Dedifferentiated amniotic fluid mesenchymal stem cell (primary cell): ENCODE measurements around the gene MACROH2A1.

Experiments used
- DNase-seq: peaks from one replicate; pipeline ENCODE4 v3.0.0-alpha.2; 2016; ENCODE audit errors: extremely low spot score

Gene MACROH2A1

GRCh38 chr5:135319458-135319857, 79.6 kb downstream of the MACROH2A1 start:
- no peak for DNase-seq

- DNase-seq, result no peak
These were observed 80.1 kb downstream of the MACROH2A1 start for GRCh38 chr5:135318924-135319323.

GRCh38 chr5:135318037-135318436, 81.0 kb downstream of the MACROH2A1 start:
- no peak for DNase-seq

- DNase-seq, result no peak
These were observed 81.7 kb downstream of the MACROH2A1 start for GRCh38 chr5:135317286-135317685.

- no peak for DNase-seq
These were observed 83.6 kb downstream of the MACROH2A1 start for GRCh38 chr5:135315386-135315785.

- DNase-seq, result no peak
These were observed 85.1 kb downstream of the MACROH2A1 start for GRCh38 chr5:135313946-135314345.

GRCh38 chr5:135313405-135313804, 85.6 kb downstream of the MACROH2A1 start:
- DNase-seq, result no peak

GRCh38 chr5:135312255-135312935, 86.6 kb downstream of the MACROH2A1 start:
- no peak for DNase-seq

GRCh38 chr5:135310328-135310989, 88.6 kb downstream of the MACROH2A1 start:
- DNase-seq, result peak; percentile 39

GRCh38 chr5:135309391-135310327, 89.4 kb downstream of the MACROH2A1 start:
- no peak for DNase-seq

GRCh38 chr5:135308752-135309151, 90.3 kb downstream of the MACROH2A1 start:
- peak; percentile 72 for DNase-seq

GRCh38 chr5:135308245-135308644, 90.8 kb downstream of the MACROH2A1 start:
- DNase-seq, result peak; percentile 21

GRCh38 chr5:135307143-135307903, 91.7 kb downstream of the MACROH2A1 start:
- no peak for DNase-seq

GRCh38 chr5:135306557-135306956, 92.5 kb downstream of the MACROH2A1 start:
- DNase-seq, result no peak

GRCh38 chr5:135304352-135305221, 94.4 kb downstream of the MACROH2A1 start:
- no peak for DNase-seq

GRCh38 chr5:135303582-135304173, 95.4 kb downstream of the MACROH2A1 start:
- DNase-seq, result no peak

GRCh38 chr5:135296900-135297816, 101.9 kb downstream of the MACROH2A1 start:
- DNase-seq, result no peak

GRCh38 chr5:135295852-135296251, 103.2 kb downstream of the MACROH2A1 start:
- DNase-seq, result no peak

GRCh38 chr5:135294793-135295192, 104.2 kb downstream of the MACROH2A1 start:
- DNase-seq, result no peak
